ENCODE data around the gene CD109.

CD109 gene

DNA sequence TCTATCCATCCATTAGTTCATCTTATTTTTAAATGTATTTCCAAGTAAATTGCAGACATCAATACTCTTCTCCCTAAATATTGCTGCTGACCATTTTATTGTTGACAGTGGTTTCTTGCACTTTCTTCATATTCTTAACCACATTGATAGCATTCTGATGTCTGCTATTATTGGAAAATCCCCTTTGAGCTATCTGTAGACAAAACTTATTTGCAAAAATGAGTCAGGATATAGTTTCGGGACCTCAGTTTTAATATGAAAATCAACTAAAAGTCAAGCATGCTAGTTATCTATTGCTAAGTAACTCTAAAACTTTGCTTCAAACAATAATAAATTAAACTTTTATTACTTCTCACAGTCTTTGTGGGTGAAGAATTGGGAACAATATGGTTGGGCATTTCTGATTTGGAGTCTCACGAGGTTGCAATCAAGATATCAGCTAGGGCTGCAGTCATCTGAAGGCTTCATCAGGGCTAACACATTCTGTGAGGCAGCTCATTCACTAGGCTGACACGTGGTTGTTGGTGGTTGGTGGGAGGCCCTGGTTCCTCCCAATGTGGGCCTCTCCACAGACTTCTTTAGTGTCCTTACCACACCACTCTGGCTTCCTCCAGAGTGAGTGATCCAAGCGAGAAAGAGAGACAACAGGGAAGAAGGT, 32.7 kb downstream of the CD109 start:
- DNase-seq = no peak

DNA sequence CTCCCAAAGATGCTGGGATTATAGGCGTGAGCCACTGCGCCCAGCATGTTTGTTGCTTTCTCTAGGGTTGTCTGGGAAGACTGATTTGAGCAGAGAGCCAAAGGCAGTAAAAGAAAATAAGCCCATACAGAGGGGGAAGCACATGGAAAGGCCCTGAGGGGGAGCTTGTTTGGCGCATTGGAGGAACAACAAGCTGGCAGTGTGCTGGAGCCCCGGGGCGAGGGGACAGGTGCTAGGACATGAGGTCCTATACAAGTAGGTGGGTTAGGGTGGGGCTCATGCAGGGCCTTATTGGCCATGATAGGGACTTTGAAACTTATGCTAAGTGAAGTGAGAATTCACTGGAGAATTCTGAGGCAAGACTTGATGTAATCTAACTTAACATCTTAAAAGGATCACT, 35.3 kb downstream of the CD109 start:
- DNase-seq = no peak

GRCh38 chr6:73732845-73733675, 37.1 kb downstream of the CD109 start:
- no peak for DNase-seq

DNA sequence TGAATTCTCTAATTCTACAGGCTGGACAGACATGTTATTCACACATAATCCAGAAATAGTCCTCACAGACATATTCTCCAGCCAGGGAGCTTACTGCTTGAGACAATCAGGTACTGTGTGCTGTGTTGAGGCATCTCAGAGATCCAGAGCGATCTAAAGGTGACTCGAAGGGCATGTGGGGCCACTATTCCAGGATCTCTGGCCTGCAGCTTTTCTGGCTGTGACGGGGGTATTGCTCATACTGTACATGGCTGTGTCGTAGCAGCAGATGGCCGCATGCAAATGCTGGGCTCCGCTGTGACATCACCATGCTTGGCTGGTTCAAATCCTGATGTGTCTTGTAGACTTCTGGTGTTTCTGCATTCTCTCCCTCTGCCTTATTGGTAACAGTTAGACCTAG, 37.8 kb downstream of the CD109 start:
- no peak for DNase-seq

DNA sequence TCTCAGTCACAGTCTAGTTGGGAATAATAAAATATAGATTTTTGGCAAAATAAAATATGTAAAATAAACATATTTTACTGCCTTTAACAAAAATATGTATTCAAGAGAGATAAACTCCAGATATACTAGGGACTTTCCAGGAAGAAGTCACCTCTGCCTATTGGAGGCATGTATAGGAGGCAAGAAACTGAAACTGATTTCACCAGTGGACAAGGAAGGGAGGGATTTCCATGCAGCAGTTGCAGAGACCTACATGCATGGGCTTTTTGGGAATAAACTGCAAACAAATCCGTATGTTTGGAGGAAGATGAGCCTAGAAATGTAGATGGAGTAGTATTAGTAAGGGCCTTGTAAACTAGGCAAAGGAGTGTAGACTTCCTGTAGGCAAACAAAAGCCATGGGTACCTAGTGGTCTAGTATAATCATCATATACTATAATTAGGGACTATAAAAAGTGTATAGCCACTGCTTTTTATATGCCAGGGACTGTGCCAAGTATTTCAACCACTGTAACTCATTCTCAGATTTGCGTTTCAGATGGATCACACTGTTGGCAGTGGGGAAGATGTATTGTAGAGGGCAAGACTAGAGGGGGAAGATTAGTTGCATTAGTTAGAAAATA, 38.9 kb downstream of the CD109 start:
- no peak for DNase-seq

DNA sequence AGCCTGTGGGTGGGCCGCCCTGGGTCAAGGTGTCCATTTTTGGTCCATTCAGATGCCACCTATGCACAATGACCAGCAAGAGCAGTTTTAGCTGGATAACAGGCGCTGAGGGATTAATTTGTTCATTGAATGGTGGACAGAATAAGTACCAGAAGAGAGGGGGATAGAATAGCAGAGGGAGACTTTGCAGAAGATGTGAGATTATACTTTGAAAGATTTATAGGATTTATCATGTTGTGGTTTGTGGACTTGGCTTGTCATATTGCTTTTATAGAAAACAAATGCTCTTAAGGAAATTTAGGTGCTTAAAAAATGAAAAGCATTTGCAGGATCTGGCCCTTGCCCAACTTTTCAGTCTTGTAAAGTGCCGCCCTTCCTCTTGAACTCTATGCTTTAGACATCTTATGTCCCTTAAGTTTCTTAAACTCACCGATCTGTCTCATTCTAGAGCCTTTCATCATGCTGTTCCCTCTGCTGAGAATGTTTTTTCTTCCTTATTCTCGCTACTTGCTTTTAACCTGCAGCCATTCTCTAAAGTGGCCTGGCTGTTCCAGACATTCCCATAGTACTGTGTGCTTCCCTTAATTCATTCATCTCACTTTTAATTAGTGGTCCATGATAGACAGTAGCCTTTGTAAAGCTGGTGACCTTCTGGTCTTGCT, 42.5 kb downstream of the CD109 start:
- no peak for DNase-seq

DNA sequence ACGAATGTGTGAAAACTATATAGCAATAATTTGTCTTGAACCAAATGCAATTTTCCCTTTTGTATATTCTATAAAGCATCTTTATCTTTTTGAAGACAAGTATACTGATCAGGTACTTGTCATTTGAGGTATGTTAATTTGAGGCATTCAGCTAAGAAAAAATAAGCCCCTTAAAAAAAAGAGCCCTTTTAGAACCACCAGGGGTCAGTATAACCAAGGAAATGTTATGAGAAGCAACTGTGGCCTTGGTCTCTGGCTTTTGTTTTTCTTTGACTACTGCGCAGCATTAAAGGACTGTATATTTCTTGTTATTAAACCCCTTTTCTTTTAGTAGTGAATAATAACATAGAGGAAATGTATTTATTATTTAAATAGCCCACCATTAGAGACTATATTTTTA, 43.1 kb downstream of the CD109 start:
- DNase-seq = no peak

DNA sequence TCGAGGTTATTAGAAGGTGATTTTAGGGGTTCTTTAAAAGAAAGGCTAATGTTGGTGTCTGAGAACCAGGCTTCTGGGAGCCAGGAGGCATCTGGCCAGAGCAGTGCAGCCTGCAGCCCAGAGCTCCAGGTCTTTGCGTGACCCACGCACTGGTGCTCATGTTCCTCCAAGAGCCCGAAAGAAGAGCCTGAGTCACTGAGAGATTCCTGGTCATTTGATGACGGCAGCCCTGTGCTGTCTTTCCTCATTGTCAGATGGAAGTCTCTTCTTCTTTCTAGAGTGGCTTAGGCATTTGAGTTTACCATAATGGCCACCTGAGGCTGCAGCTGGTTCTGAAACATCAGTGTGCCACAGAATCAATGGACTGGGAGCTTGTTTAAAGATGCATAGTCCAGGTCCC, 46.4 kb downstream of the CD109 start:
- DNase-seq = no peak

DNA sequence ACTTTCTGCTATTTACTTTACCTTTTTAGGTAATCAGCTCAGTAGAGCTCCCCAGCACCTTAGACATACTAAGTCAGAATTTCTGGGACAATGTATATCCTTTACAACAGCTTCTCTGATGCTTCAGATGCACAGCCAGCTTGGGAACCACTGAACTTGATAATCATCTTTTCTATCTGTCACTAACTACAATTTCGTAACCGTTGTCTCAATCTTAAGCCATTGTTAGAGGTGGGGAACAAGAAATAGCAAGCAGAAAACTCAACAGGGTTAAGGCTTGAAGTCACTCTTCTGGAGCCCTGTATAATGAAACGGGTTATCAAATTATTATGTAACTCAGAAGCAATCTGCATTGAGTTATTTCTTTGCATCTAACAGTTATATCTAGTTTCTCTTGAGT, 47.1 kb downstream of the CD109 start:
- no peak for DNase-seq

DNA sequence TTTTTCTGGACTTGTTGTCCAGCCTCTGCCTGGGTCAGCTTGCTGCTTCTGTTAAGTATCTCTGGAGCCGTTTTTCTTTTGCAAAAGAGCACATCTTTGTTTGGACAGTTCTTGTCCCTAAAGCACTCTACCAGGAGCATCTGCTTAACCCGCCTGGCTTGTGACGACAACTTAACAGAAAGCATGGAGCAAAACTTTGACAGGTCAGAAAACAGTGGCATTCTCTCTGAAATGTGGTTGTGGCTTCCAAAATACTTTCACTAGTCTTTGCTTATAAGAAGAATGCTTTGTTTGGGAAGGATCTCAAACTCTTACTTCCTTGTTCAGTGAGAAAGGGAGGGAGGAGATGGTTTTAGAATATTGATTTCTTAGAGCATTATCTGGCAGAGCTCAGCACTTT, 47.6 kb downstream of the CD109 start:
- no peak for DNase-seq

GRCh38 chr6:73746787-73747186, 50.8 kb downstream of the CD109 start:
- DNase-seq = no peak

GRCh38 chr6:73747289-73747688, 51.3 kb downstream of the CD109 start:
- no peak for DNase-seq

- no peak for DNase-seq
Measured at GRCh38 chr6:73752943-73753342, 56.9 kb downstream of the CD109 start.

DNA sequence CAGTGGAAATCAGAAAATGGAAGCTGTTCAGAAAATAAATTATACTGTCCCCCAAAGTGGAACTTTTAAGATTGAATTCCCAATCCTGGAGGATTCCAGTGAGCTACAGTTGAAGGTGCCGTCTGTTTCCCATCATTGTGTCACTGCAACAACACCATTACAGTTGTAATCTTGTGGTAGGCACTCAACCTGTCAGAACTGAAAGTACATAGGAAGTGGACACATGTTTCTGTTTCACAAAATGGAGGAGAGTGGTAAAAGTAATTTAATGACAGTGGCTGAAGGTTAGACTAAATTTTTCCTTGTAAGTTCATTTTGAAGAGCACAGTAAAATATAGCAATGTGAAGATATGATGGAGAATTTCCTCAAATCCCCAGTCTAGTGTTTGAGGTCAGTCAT, 70.0 kb downstream of the CD109 start:
- DNase-seq = no peak

DNA sequence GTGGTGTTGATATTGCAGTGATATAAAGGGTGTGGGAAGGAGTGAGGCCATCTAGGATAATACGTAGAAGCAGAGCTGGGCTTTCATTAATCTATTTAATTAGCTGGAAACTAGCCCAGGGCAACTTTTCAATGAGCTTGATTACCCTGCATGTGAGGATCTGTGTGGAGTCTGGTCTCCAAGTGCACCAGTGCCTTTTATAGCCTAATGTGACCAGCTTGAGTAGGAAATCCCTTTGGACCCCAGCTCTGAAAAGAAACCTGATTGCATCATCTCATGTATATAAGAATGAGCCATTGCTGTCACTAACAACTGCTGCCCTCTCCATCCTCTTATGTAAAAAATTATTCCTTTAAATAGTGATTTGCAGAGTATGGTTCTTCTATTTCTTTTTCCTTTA, 72.6 kb downstream of the CD109 start:
- DNase-seq = no peak

DNA sequence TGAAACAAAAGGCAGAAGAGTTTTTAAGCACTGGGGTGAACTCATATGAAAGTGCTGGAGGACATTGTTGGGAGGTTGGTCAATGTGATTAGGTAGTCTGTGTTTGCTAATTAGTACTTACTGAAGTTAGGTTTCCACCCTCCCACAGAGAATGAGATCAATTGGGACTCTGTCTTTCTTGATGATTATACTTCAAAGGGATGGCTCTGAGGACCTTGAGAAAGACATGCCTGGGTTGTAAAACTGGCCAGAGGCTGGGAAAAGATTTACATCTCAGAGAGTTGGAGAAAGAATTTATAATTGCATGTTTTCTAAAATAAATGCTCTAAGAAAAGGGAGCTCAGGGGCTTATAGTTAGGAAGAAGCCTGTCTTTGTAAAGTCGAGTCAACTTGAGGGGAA, 74.0 kb downstream of the CD109 start:
- no peak for DNase-seq

DNA sequence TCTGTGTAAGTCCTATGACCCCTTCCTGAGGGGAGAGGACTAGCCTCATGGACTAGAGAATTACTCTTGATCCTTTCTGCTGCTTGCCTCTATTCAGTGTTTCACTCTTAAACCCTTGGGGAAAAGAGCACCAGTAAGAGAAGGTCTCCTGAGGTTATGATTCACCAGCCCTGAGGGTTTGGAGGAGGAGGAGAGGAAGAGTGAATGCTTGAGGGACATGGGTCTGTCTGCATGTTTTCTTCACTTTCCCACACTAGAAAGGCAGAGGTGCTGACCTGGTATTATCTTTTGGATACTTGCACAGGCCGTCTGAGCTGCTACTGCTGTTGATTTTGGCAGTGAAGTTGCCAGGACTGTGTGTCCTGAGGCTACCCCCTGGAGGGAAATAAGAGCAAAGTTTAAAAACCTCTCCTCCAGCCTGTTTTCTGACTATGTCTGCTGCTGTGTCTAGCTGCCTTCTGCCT, 78.3 kb downstream of the CD109 start:
- no peak for DNase-seq

DNA sequence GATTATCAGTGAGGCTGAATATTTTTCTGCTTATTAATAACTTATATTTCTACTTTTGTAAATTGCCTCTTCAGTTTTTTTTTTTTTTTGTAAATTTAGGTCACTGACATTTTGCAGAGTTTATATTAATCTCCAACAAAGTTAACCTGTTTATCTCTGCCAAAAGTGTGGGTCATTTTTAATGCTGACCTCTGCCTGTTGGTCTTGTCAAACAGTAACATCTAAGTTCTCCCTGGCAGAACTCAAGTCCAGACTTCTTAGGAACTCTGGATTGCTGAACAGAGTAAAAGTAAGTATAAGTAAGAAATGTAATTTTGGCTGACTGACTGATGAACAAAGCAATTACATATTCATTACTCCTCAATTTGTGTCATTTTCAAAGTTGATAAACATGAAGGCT, 83.9 kb downstream of the CD109 start:
- no peak for DNase-seq

DNA sequence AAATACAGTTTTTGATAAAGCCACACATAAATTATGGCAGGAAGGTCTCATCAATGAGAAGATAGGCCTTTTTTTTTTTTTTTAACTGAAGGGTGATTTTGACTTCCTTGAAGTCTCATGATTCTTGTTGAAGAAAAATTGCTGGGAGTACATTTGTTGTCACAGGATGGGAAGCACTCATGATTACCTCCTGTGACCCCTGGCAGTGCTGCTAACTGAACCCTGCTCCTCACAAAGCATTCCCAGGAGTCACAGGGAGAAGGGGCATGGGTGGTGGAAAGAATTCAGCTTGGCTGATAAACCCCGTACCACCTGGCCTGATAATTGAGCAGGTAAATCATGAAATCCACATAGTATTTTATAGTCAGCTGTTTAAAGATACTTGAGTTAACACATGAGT, 86.9 kb downstream of the CD109 start:
- no peak for DNase-seq

GRCh38 chr6:73784726-73785505, 88.9 kb downstream of the CD109 start:
- no peak for DNase-seq

- no peak for DNase-seq
Measured at GRCh38 chr6:73790574-73790973, 94.6 kb downstream of the CD109 start.

DNA sequence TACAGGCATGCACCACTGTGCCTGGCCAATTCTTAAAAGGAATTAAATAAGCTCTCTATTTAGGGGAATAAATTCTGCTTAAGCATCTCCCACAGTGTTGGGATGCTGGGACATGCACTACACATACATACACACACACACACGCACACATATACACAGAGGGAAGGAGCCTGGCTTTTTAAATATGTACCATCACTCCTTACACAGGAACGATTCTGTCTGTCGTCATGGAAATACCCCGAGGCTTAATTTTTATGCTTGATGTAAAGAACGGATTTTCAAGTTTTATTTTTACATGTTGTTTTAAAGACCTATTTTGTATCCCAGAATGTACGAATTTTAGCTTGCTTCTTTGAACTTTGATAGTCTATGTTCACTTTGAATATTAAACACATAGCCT, 95.3 kb downstream of the CD109 start:
- no peak for DNase-seq

DNA sequence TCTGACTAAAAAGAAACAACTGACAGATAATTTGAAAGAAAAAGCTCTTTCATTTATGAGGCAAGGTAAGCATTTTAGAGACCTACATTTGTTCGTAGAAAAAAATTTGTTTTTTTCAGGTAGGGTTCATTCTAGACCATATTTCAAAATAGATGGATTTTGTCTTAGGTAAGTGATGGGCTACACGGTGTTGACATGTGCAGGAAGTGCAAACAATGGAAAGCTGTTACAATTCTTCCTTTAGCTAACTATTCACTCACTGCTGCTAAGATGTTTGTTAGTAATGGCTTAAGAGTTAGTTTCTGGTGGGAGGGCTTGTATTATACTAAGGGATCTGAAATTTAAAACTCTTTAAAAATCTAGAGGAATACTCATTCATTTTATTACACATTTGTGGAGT, 96.7 kb downstream of the CD109 start:
- DNase-seq = no peak

All from NCI-H510A (cell line).